Stimulated activated CD8-positive, alpha-beta memory T cell treated with anti-CD3 and anti-CD28 coated beads, Interleukin-12 subunit alpha, Interleukin-12 subunit beta, amount 100 ng/mL, for 24 hours (primary cell): ENCODE data around the gene SPATA9.
A peak's percentile ranks its signal among the peaks of the same experiment; 100 is the strongest.

Source experiments
- DNase-seq: peaks from one replicate; pipeline ENCODE4 v3.0.0-alpha.2; 2020; ENCODE audit errors: extremely low read depth

SPATA9 gene

DNA sequence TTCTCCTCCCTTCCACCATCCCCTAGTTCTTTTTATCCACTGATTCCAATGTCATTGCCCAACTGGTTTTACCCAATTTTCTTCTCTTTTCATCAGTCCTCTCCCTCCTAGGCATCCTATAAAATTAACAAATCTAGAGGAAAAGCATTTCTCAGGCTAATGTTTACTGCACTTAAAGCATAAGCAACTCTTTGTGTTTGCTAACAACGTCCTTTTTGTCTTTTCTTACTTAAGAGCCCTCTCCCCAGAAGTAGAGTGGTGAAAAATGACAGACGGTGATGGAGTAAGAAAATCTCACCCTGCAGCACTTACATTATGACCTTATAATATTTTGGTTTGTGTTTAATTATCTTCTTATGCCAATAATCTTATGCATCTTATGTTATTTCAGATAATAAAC lies 1.6 kb upstream of the SPATA9 start:
- DNase-seq: no peak

DNA sequence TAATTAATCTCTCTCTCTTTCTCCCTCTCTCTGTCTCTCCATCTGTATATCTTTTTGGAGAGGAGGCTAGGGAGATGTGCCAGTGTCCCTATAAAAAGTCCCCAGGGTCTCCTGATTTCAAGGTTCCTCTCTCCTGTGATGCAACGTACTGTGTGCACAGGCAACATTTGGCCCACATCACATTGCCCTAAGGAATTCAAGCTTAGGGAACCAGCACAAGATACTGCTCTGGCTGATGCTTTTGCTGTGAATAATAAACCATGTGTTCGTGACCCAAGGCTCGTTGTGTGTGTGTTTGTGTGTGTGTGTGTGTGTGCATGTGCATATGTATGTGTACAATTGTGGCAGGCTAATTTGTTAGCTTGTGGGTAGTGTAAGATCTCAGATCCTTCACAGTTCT lies 9.7 kb downstream of the SPATA9 start:
- no peak for DNase-seq

DNA sequence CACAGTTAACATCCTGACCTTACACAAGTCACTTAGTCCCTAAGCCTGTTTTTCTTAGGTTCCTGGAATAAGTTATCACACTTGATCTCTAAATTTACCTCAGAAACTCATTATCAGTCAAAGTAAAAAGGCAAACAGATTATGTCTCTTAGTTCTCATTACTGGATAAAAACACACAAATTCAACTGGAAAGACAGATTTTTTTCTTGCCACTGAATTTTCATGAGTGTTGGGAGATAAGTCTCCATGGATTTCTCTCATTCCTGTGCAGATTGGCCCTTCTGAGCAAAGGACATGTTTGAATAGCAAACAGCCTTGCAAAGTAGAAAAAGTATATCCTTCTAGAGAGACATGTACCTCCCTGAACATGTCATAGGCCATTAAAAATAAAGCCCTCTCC lies 10.2 kb downstream of the SPATA9 start:
- DNase-seq: no peak

DNA sequence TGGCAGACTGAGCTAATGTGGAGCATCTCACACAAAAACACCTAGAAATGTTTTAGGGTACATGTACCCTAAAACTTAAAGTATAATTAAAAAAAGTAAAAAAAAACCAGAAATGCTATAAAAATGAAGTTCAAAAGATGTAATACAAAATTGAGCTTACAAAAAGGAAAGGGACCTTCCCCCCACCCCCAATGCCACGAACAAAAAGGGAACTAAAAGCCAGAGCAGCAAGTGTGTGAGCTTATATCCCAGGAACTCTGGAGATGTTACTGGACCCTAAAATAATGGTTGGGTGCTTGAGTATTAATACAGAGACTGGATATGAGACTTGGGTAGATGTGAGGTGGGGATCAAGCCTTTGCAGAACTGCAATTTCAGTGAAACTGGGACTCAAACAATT lies 11.0 kb downstream of the SPATA9 start:
- no peak for DNase-seq

DNA sequence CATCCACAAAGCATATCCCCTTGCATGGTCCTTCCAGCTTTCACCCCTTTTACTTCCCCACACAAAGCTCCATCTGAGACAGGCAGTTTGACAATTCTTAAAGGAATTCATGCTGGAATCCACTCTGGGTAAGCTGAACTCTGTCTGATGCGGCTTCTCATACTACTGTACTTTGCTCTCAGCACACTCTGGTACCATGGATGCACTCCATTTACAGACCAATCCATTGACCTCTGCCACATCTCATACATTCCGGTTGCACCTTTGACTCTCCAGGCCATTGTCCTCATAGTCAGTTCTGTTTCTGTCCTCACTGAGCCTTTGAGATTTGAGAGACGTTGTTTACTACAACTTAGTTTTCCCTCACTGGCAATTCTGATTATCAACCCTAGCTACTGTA lies 12.2 kb downstream of the SPATA9 start:
- no peak for DNase-seq

DNA sequence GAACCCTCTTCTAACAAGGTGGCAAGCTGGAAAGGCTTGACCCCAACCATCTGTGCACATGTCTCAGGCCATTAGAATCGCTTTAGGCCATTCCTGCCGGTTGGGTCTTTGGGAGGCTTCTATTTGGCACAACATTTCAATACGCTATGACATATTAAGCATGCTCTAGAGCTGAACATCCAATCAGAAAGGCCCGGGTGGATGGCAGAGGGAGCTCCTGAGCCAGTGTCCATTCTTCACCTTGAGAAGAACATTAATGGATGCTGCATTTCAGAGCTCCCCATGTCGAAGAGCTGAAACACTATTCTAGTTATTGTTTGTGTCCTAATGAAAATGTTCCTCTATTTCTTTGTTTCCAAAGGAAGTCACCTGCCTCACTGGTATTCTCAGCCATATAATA lies 12.8 kb downstream of the SPATA9 start:
- DNase-seq: no peak

DNA sequence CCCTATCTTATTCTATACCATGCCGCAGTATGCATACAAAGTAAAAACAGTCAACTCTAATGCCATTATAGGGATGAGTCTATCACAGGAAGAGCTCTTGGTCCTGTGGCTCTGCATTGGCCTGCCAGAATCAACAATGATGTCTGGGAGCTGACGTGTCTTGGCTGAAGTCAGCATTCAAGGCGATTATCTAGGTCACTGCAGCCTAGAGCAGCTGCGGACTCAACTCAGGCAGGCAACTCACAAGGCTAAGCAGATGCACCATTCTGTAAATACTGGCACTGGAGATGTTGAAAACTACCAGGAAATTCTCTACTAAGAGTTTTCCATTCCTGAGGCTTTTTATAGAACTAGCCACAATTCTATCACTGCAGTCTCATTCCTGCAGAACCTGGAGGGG lies 13.3 kb downstream of the SPATA9 start:
- no peak for DNase-seq

DNA sequence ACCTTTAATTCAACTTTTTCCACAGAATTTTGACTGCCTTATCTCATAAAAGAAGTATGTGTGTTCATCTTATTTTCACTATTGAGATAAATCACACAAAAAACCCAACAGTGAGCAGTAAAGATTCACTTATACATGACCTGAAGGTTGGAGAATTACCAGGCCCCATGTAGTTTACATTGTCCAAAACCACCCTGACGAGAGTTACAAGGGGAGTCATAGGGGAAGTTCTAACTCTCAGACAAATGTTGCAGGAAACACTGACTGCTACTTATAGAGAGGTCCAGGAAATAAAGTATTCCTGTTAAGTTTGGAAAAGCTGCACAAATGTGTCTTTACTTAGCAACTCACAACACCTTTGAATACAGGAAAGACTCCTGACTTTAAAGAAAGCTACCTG lies 14.1 kb downstream of the SPATA9 start:
- DNase-seq: no peak

DNA sequence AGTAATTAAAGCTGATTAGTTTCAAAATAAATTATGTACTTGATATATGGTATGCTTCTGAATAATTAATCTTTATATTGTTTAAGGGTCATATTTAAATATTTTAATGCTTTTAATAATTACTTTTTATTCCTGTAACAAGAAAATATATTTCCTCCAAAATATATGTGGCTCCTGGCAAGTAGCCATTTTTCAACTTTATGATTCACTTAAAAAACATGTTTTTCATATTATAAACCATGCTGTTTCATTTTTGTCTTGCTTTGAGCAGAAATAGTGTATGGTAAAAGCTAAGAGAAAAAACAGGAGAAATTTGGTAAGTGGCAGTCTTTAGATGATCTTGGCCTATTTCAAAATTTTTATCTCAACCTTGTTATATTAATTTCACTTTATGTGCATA lies 14.6 kb downstream of the SPATA9 start:
- DNase-seq: no peak

DNA sequence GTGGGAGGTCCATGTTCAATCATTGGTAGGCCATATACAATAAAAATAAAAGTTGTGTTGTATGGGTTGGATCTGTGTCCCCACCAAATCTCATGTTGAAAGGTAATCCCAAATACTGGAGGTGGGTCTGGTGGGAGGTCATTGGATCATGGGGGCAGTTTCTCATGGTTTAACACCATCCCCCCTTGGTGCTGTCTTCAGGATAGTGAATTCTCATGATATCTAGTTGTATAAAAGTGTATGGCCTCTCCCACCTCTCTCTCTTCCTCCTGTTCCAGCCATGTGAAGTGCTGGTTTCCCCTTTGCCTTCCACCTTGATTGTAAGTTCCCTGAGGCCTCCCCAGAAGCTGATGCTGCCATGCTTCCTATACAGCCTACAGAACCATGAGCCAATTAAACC lies 15.1 kb downstream of the SPATA9 start:
- no peak for DNase-seq

DNA sequence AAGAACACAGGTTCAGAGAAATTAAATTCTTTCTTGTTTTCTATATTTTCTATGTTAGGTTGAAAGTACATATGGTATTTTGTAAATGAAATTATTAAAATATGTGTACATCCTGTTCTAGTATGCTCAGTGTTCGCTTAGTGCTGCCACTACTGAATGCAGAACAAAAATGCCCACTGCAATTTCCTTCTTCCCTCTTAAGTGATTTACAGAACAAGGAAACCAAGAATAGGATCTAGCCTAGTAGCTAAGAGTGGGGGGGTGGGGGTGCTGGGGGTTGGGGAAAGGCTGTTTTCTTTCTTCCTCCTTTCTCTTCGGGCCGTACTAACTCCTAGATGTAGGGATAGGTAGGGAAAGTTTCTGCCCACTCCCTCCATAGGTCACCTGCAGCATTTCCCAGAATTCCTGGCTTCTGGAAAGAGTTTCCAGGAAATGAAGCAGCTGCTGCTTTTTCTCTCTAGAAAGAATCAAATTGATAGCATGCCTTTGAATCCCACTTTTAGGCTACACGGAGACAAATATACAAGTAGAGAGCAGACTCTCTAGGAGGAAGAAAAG lies 15.7 kb downstream of the SPATA9 start:
- no peak for DNase-seq

DNA sequence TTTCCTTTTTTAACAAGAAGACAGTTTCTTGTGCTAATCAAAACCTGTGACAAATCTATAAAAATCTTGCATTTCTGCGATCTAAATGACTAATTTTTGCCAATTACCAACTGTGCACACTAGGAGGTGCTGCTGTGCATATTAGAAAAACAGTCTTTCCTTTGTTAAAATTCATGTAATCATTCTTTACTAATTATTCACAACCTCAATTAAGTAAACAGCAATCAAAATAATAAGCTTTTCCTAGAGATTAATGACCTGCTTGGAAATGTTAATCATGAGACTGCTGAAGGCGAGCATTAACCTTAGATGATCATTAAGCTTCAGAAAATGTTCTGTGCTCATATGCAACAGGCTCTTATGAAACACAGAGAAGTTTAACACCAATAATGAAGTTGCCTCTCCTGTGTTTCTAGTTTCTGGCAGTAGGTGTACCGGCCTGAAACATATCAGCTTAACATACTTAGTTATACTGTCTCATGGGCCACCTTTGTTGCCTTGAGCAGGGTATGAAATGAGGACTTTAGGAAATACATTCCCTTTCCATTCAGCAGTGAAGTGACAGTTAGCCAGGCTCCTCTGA lies 18.5 kb downstream of the SPATA9 start:
- DNase-seq: no peak

DNA sequence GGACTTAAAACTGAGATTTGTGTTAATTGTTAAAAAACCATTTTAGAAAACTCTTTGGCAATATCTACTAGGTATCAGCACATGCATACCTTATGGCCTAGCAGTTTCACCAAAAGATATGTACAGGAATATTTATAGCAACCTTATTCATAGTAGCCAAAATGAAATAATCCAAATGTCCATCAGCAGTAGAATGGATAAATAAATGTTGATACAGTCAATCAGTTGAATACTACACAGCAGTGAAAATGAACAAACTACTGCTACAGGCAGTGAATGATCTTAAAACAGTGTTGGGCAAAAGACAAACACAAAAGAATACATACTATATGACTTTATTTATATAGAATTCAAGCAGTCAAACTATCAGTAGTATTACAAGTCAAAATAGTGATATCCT lies 19.8 kb downstream of the SPATA9 start:
- no peak for DNase-seq

DNA sequence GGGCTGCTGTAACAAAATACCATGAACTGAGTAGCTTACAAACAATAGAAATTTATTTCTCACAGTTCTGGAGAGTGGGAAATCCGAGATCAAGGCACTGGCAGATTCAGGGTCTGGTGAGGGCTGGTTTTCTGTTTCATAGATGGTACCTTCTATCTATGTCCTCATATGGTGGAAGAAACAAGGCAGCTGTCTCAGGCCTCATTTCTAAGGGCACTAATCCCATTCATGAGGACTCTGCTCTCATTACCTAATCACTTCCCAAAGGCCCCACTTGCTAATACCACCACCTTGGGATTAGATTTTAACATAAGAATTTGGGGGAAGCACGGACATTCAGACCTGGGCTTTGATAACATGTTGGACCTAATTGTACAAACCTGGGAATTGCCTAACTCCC lies 22.7 kb downstream of the SPATA9 start:
- DNase-seq: no peak

DNA sequence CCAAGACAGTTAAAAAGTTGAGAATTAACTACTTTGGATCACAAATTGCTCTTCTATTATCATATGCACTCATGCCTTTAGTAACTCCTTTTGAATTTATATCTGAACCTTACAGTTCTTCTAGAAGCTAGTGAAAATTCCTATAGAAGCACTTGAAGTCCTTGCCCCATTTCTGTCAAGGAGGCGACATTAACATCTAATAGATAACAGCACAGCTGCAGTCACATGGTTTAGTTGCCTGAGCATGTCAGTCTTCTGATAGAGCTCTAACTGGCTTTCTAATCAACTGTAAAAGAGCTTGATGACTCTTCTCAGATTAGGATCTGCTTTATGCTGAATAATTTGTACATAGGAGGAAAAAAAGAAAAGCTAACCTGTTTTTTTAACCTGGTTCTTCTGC lies 27.2 kb downstream of the SPATA9 start:
- no peak for DNase-seq

DNA sequence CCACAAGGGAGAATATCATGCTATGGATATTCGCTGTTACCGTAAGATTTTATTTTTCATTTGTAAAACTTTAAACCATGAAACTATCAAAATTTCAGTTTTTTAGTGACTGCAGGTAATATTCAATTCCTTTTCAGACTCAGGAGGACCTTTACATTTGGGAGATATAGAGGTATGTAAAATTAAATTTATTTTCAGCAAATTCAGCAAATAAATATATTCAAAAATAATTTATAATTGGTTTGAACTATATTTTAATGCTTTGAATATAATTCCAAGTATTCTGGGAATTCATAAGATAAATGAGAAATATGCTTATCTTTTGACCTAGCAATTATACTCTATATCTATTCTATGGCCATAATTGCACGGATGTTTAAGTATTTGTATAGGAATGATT lies 28.6 kb downstream of the SPATA9 start:
- DNase-seq: no peak

DNA sequence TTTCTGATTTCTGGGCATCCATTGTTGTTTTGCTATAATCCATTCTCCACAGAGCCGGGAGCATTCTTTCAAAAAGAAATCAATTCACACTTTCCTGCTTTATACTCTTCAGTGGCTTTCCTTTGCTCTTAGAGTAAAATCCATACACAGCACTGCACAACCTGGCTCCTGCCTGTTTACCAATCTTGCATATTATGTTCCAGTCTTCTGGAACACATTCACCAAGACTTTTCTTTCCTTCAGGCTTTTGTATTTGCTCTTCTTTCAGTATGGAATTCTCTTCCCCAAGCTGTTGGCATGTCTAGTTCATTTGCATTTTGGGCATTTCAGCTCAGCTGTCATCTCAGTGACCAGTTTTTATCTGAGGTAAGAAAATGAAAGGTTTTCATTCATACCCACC lies 29.9 kb downstream of the SPATA9 start:
- no peak for DNase-seq

DNA sequence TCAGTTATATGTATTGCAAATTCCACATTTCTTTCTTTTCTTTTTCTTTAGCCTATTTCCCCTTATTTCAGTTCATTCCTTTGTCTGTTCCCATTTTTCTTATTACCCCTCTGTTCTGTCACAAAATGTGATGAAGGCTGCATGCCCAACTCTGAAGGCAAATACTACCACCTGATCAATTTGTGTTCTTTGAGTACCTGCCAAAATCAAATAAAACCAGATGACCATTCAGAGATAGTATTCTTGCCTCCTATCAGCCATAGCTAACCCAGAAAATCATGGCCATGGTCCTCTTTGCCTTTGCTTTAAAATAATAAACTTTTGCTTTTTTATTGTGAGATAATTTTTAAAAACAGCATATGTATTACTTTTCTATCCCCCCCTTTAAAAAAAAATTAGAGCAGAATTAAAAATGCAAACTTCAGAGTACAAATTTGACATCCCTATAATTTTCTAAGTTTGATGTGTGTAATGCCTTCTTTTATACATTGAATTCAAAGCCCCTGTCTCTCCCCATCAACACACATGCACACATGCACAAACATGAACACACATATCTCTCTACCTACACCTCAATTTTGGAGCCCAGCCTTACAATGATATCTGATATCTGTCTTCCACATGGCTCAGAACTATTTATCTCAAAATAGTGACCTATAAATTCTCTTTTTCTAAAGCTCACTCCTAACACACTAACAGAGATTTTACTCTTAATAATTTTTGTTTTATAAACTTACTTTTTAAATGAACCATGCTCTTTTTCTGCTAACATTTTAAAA lies 32.8 kb downstream of the SPATA9 start:
- no peak for DNase-seq

DNA sequence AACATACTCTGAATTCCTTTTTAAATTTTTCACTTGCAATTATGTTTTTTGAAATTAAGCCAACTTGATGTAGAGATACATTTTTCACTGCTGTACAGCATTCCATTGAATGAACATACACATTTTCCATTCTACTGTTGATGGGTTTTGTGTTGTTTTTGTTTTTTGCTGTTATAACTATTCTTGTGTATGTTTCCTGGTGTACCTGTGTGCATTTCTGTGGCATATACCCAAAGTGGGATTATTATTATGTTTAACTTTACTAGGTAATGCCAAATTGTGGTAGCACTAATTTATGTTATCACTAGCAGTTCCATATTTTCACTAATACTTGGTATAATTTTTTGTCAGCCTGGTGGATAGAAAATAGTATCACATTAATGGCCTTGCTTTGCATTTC lies 33.5 kb downstream of the SPATA9 start:
- no peak for DNase-seq

DNA sequence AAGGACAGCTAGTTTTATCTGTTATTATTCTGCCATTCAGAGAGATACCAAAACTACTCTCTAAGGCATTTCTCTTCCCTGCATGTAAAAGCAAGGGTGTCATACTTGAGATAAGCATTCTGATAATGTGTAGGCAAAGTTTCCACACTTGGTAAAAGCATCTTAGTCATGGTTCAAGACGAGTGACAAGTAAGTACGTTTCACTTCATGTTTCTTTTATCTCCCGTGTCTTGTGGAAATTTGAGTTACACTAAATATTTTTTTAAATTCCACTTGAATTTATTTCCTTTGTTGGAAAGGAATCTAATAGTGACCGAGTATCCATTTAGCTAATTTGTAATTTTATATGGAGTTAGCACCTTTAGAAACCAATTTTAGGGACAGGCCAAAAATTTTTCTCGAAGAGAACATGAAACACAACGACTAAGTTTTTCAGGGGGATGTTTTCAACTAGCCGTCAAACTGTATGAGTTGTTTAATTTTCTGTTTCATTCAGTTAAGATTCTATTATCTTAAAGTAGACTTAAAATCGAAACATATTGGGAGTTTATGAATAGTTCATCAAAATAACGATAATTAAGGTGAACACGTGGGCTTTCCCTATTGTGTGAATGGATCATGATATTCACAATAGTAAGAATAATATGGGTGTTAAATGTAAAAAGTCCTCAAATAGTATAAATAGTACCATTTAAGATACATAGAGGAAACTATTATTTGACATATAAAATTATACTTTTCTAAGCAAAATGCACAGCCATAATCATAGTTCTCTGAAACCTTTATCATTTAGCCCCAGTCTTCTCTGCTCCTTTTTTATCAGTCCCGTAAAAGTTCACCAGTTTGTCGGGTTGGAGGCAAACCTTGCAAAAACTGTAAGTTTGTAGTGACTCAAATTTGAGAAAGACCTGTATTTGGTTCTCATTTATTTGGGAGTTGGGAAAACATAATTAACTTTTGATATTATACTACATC lies 34.6 kb downstream of the SPATA9 start:
- DNase-seq: no peak

DNA sequence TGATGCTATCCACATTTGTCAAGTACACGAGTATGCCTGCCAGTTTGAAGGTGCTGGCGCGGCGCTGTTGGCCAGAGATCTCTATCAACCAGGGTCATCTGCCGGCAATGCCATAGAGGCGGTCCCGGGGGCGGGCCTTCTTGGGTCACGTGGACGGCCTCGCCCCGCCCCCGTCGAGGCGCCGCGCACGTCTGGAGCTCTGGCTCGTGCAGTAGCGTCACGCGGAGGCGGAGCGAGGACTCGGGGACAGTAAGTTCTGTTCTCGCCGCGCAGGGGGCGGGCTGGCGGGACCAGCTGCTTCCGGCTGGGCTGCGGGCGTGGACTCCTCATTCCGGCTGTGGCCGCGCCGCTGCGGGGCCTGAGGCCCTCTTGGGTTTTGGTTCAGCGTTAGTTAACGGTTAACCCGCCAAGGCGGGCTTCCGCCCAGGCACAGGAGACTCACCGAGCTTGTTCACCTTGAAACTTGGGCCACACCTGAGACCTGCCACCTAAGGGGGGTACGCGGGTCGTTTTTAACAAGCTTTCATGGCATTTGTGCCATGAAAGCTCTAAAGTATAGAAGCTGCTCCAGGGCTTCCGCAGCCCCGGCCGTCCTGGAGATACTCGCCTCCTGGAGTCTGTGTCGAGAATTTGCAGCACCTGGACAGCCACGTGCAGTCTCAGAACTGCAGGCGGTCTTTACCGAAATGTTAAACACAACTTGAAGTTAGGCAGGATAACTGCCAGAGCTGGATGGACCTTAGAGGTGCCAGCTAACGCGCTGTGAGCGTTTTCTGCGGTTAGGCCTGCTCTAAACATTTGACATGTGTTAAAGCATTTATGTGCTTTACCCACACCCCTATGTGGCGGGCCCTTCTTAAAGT lies 36.0 kb downstream of the SPATA9 start, which contains the start of gene RFESD:
Gene RFESD, plus strand, starts transcription at position 209 of the 863 bp plus-strand sequence. CDS start 5,495 bp downstream, outside the sequence.
- peak; percentile 95 for DNase-seq
